OCI-LY7 (cell line): ENCODE measurements around the gene SOX5. TPM values are rescaled to one million over a fixed set of nuclear protein-coding genes. Genes with fewer than 3 reads are reported as not detected.
"Not testable (repeated sequence)": the region's sequence is repeated elsewhere in the genome, so short reads cannot be mapped to it uniquely, and the experiment has no call there.

Source experiments
- BruUV-seq: library from RNA; stranded (reverse); fragments of 400-500 nt; replicated peaks from 2 replicates; lab custom pipeline; 2021; lab: Mats Ljungman, UMichigan
- CTCF ChIA-PET: fragments of 300-600 bp; sonication (Branson Sonifier 250); formaldehyde crosslinking; loops from one replicate; lab custom pipeline; 2022; ENCODE audit warnings: antibody characterized with exemption; ENCODE audit not compliant: unreplicated experiment; lab: Charles Lee
- POLR2A ChIA-PET: fragments of 300-600 bp; sonication (Branson Sonifier 250); formaldehyde crosslinking; loops from one replicate; lab custom pipeline; 2022; ENCODE audit warnings: antibody characterized with exemption; lab: Charles Lee
- DNase-seq: peaks from one replicate; pipeline ENCODE4 v3.0.0-alpha.2; 2015; ENCODE audit warnings: low spot score
- H2AFZ ChIP-seq: fragments of 200-600 bp; sonication (generic), shearing (Covaris generic); 2 replicates; pipeline ENCODE4 v1.6.1; 2014; ENCODE audit warnings: mild to moderate bottlenecking, antibody characterized with exemption, low read length, moderate library complexity
- H3K27ac ChIP-seq: fragments of 200-600 bp; sonication (generic); 2 replicates; pipeline ENCODE4 v1.5.1; 2014; ENCODE audit warnings: mixed run types, low read depth, mild to moderate bottlenecking, moderate library complexity, low read length, inconsistent platforms; ENCODE audit not compliant: poor library complexity, severe bottlenecking
- H3K36me3 ChIP-seq: fragments of 200-600 bp; sonication (generic); 2 replicates; pipeline ENCODE4 v1.6.1; 2014; ENCODE audit warnings: mild to moderate bottlenecking, antibody characterized with exemption, low read length, moderate library complexity, mixed read lengths; ENCODE audit not compliant: insufficient read depth
- H3K4me1 ChIP-seq: fragments of 200-600 bp; sonication (generic); 2 replicates; pipeline ENCODE4 v1.5.1; 2014; ENCODE audit warnings: mild to moderate bottlenecking, low read length; ENCODE audit not compliant: insufficient read depth, poor library complexity, severe bottlenecking
- H3K4me2 ChIP-seq: fragments of 200-600 bp; sonication (generic); 2 replicates; pipeline ENCODE4 v1.6.1; 2014; ENCODE audit warnings: mild to moderate bottlenecking, low read length
- H3K4me3 ChIP-seq: fragments of 200-600 bp; sonication (generic); 2 replicates; pipeline ENCODE4 v1.5.1; 2014; ENCODE audit warnings: mild to moderate bottlenecking, low read depth, low read length; ENCODE audit not compliant: poor library complexity, severe bottlenecking
- H3K79me2 ChIP-seq: fragments of 200-600 bp; sonication (generic); 2 replicates; pipeline ENCODE4 v1.6.1; 2016; ENCODE audit warnings: low read depth, mild to moderate bottlenecking, low read length, moderate library complexity, mixed read lengths; ENCODE audit not compliant: insufficient read depth
- H3K9me2 ChIP-seq: fragments of 200-600 bp; sonication (generic); 2 replicates; pipeline ENCODE4 v1.6.1; 2016; ENCODE audit warnings: mild to moderate bottlenecking, low read length, mixed read lengths; ENCODE audit not compliant: insufficient read depth
- H3K9me3 ChIP-seq: fragments of 200-600 bp; sonication (generic); 2 replicates; pipeline ENCODE4 v1.6.1; 2014; ENCODE audit warnings: mild to moderate bottlenecking, mixed run types, low read length, mixed read lengths
- H4K20me1 ChIP-seq: fragments of 200-600 bp; sonication (generic); 2 replicates; pipeline ENCODE4 v1.6.1; 2014; ENCODE audit warnings: mild to moderate bottlenecking, antibody characterized with exemption, low read length, moderate library complexity, mixed read lengths; ENCODE audit not compliant: insufficient read depth
- EZH2phosphoT487 ChIP-seq: fragments of 200-600 bp; sonication (generic); IDR thresholded peaks from 2 replicates; pipeline ENCODE4 v1.6.1; 2018; ENCODE audit warnings: low read depth, borderline replicate concordance, mild to moderate bottlenecking, mixed run types, antibody characterized with exemption, low read length, moderate library complexity, mixed read lengths
- intact Hi-C: fragments of 100-400 bp; cut with micrococcal nuclease; formaldehyde crosslinking; loops from one replicate; pipeline ENCODE4 v1.10.0; 2022; ENCODE audit not compliant: unreplicated experiment
- total RNA-seq, 2 experiments: library from RNA; depleted of rRNA in 1 of 2; stranded (reverse); fragments of >200 nt in 1 of 2; shearing (Covaris generic) in 1 of 2; gene quantifications; 2 replicates each; pipeline ENCODE4 v1.2.3, GENCODE V29; 2014 to 2022
- TF ChIP-seq, protein P1 (sequence below): fragments of 200-600 bp; sonication (generic); conservative IDR thresholded peaks from 2 replicates; pipeline ENCODE4 v1.5.1; 2014; ENCODE audit warnings: mild to moderate bottlenecking, antibody characterized with exemption, low read length, moderate library complexity, mixed read lengths

Gene SOX5
- total RNA-seq, 2 experiments from 2014 or later: 0.16 TPM; not detected in 1

GRCh38 chr12:23827353-23827752, 122.1 kb downstream of the SOX5 start:
- H3K9me3 ChIP-seq: no peaks in the 10 kb centered on the region
- H3K79me2 ChIP-seq: no peaks in the 10 kb centered on the region
- H3K4me3 ChIP-seq: no peak overlapping the region
- TF ChIP-seq EZH2phosphoT487: no peak
- TF ChIP-seq, protein P1, sequence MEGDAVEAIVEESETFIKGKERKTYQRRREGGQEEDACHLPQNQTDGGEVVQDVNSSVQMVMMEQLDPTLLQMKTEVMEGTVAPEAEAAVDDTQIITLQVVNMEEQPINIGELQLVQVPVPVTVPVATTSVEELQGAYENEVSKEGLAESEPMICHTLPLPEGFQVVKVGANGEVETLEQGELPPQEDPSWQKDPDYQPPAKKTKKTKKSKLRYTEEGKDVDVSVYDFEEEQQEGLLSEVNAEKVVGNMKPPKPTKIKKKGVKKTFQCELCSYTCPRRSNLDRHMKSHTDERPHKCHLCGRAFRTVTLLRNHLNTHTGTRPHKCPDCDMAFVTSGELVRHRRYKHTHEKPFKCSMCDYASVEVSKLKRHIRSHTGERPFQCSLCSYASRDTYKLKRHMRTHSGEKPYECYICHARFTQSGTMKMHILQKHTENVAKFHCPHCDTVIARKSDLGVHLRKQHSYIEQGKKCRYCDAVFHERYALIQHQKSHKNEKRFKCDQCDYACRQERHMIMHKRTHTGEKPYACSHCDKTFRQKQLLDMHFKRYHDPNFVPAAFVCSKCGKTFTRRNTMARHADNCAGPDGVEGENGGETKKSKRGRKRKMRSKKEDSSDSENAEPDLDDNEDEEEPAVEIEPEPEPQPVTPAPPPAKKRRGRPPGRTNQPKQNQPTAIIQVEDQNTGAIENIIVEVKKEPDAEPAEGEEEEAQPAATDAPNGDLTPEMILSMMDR: no peak
- intact Hi-C loops: no loop called here
- BruUV-seq: no TSS peak
- no peak overlapping the region for H3K4me2 ChIP-seq
- no peaks in the 10 kb centered on the region for H4K20me1 ChIP-seq
- H3K27ac ChIP-seq: no peak overlapping the region
- H3K36me3 ChIP-seq: no peaks in the 10 kb centered on the region
- CTCF ChIA-PET: no interaction called here
- no peak for DNase-seq
- no peaks in the 10 kb centered on the region for H3K9me2 ChIP-seq
- no peak overlapping the region for H2AFZ ChIP-seq
- POLR2A ChIA-PET: no interaction called here
- H3K4me1 ChIP-seq: no peaks in the 10 kb centered on the region

DNA sequence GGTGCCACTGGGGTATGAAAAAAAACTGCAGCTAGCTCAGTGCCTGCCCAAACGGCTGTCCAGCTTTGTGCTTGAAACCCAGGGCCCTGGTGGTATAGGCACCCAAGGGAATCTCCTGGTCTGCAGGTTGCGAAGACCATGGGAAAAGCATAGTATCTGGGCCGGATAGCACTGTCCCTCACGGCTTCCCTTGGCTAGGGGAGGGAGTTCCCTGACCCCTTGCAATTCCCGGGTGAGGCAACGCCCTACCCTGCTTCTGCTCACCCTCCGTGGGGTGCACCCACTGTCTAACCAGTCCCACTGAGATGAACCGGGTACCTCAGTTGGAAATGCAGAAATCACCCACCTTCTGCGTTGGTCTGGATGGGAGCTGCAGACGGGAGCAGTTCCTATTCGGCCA, 124.3 kb downstream of the SOX5 start:
- intact Hi-C loops, H4K20me1 ChIP-seq, H2AFZ ChIP-seq, H3K9me3 ChIP-seq, POLR2A ChIA-PET, H3K4me2 ChIP-seq, H3K4me1 ChIP-seq, H3K4me3 ChIP-seq, H3K27ac ChIP-seq, H3K36me3 ChIP-seq, CTCF ChIA-PET, H3K79me2 ChIP-seq, DNase-seq, BruUV-seq, H3K9me2 ChIP-seq: not testable (repeated sequence)

GRCh38 chr12:23824358-23824757, 125.1 kb downstream of the SOX5 start:
- no TSS peak for BruUV-seq
- no peaks in the 10 kb centered on the region for H3K9me3 ChIP-seq
- no peak overlapping the region for H3K4me2 ChIP-seq
- no peaks in the 10 kb centered on the region for H3K9me2 ChIP-seq
- DNase-seq: no peak
- H3K79me2 ChIP-seq: no peaks in the 10 kb centered on the region
- TF ChIP-seq EZH2phosphoT487: no peak
- TF ChIP-seq, protein P1: no peak
- H3K4me1 ChIP-seq: no peaks in the 10 kb centered on the region
- H4K20me1 ChIP-seq: no peaks in the 10 kb centered on the region
- no peak overlapping the region for H3K4me3 ChIP-seq
- ChIA-PET CTCF (no interaction called here), POLR2A (no interaction called here)
- H3K36me3 ChIP-seq: no peaks in the 10 kb centered on the region
- intact Hi-C loops: no loop called here
- H3K27ac ChIP-seq: no peak overlapping the region
- H2AFZ ChIP-seq: no peak overlapping the region

- H3K4me3 ChIP-seq, H3K36me3 ChIP-seq, H4K20me1 ChIP-seq, H3K9me3 ChIP-seq, H2AFZ ChIP-seq, intact Hi-C loops, POLR2A ChIA-PET, H3K79me2 ChIP-seq, H3K4me1 ChIP-seq, BruUV-seq, H3K9me2 ChIP-seq, DNase-seq, H3K4me2 ChIP-seq, H3K27ac ChIP-seq, CTCF ChIA-PET: not testable (repeated sequence)
Observed at GRCh38 chr12:23822883-23823282, 126.6 kb downstream of the SOX5 start.
